Suprapubic skin (tissue), 3 donors: Measurements from ENCODE around the gene PIK3AP1.

Experiments used
- CTCF ChIP-seq, 2 donors: fragments of 200-600 bp in 1 of 2; fragments of 450-650 bp in 1 of 2; sonication (generic) in 1 of 2; IDR thresholded peaks; one replicate each; pipeline ENCODE4 v1.5.1; 2016 to 2019; ENCODE audit warnings: antibody characterized with exemption in 2 of 2, mild to moderate bottlenecking in 1 of 2, moderate library complexity in 1 of 2
- EP300 ChIP-seq: sonication (generic); formaldehyde crosslinking; IDR thresholded peaks from one replicate; pipeline ENCODE4 v1.6.1; 2017; ENCODE audit warnings: antibody characterized with exemption
- POLR2A ChIP-seq, 2 donors: fragments of 450-650 bp; IDR thresholded peaks; one replicate each; pipeline ENCODE4 v1.6.1; 2017; ENCODE audit warnings: antibody characterized with exemption in 2 of 2, mild to moderate bottlenecking in 2 of 2, moderate library complexity in 2 of 2

DNA sequence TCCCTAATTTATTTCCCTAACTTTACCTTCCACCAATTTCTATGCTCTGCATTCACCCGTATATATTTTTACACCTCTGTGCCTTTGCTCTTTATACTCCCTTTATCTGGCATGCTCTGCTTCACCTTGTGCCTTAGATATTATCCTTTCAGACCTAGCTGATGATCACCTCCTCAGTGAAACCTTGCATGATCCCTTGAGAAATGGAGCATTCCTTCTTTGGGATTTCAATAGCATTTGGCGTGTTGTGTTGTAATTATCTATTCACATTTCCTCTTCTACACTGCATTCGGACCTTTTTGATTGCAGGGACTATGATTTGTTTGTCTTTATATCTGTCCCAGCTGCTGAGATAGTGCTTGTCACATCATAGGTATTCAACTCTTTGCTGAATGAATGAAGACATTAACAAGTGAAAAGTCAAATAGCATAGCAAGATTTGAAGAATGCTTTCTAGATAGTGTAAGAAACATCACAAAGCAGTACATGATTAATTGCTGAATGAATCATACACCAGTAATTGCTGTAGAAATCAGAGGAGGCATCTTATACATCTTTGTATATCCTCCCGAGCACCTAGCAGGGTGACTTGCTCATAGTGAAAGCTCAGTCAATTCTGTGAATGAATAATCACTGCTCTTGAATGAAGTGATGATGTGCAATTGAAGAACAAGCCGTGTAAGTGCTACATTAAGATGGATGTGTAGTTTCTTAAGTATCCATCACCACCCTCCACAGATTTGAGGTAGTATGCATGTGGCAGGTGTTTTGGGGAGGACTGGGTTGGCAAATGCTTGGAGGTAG, 131.5 kb downstream of the PIK3AP1 start:
- TF ChIP-seq CTCF (IDR thresholded peaks at IDR 0.05): no peak
- no peak for TF ChIP-seq EP300
- no peak for TF ChIP-seq POLR2A (IDR thresholded peaks at IDR 0.05)
